K562 (cell line): ENCODE results near the gene EIPR1. TPM values are rescaled to one million over a fixed set of nuclear protein-coding genes. Genes with fewer than 3 reads are reported as not detected.

Experiments used
- ATAC-seq: fragments of 200-7000 bp; cut with Tn5 transposase; 3 replicates; pipeline ENCODE4 v1.9.1; 2020; ENCODE audit warnings: moderate library complexity
- BruUV-seq: library from RNA; stranded (reverse); fragments of 400-500 nt; replicated peaks from 2 replicates; lab custom pipeline; 2021; lab: Mats Ljungman, UMichigan
- CTCF ChIA-PET: fragments of 300-600 bp; formaldehyde crosslinking; extraction: SDS; loops from one replicate; lab custom pipeline; 2021; ENCODE audit warnings: low intra/inter-chr PET ratio; lab: Yijun Ruan, JAX
- POLR2A ChIA-PET: fragments of 300-600, 350-650 bp; sonication (Branson Sonifier 250); formaldehyde crosslinking; extraction: SDS; loops from one replicate; lab custom pipeline; 2021; ENCODE audit warnings: antibody characterized with exemption, inconsistent platforms; lab: Yijun Ruan, JAX
- DNase-seq, 4 experiments: peaks; one replicate each; pipeline versions ENCODE4 v3.0.0 to v3.0.0-alpha.2; 2011 to 2018; ENCODE audit warnings: low spot score in 3 of 4, mixed read lengths in 3 of 4; ENCODE audit errors: extremely low read depth in 1 of 4
- FAIRE-seq: peaks from 2 replicates; lab custom pipeline; 2011; peaks lifted over from hg19 to GRCh38; lab: Jason Lieb, UNC
- H2AFZ ChIP-seq: 2 replicates; pipeline ENCODE4 v1.6.0; 2011; ENCODE audit warnings: low read depth, low read length, control low read depth, inconsistent platforms
- H3K27ac ChIP-seq: fragments of 200-600 bp; 3 replicates; pipeline ENCODE4 v1.8.0; 2011; ENCODE audit warnings: low read depth, mild to moderate bottlenecking, control low read depth, inconsistent platforms, low read length, moderate library complexity, mixed read lengths; ENCODE audit errors: extremely low read depth
- H3K27me3 ChIP-seq, 2 experiments: fragments of 300-600 bp in 1 of 2; 2 replicates in 1 of 2; 3 replicates in 1 of 2; pipeline versions ENCODE4 v1.6.0 to v1.8.0; 2011; ENCODE audit warnings: inconsistent platforms in 2 of 2, low read length in 2 of 2, mild to moderate bottlenecking in 1 of 2, mixed read lengths in 1 of 2, moderate library complexity in 1 of 2; ENCODE audit not compliant: control insufficient read depth in 2 of 2, insufficient read depth in 2 of 2
- H3K36me3 ChIP-seq: fragments of 300-600 bp; 3 replicates; pipeline ENCODE4 v1.8.0; 2011; ENCODE audit warnings: mild to moderate bottlenecking, low read length, inconsistent platforms; ENCODE audit not compliant: control insufficient read depth, insufficient read depth
- H3K4me1 ChIP-seq, 2 experiments: fragments of 200-600 bp in 1 of 2; replicated peaks in 1 of 2; 2 replicates in 1 of 2; 3 replicates in 1 of 2; pipeline versions ENCODE4 v1.5.1 to v1.8.0; 2011; ENCODE audit warnings: inconsistent platforms in 2 of 2, low read length in 2 of 2, mild to moderate bottlenecking in 1 of 2, mixed read lengths in 1 of 2, moderate library complexity in 1 of 2; ENCODE audit not compliant: control insufficient read depth in 2 of 2, insufficient read depth in 2 of 2
- H3K4me2 ChIP-seq: 2 replicates; pipeline ENCODE4 v1.6.1; 2011; ENCODE audit warnings: low read length, control low read depth, inconsistent platforms, mixed read lengths; ENCODE audit not compliant: insufficient read depth
- H3K4me3 ChIP-seq: fragments of 200-600 bp; sonication (generic), shearing (Covaris generic); 2 replicates; pipeline ENCODE4 v1.5.1; 2016; ENCODE audit warnings: control low read depth, inconsistent platforms
- H3K79me2 ChIP-seq: fragments of 200-600 bp; 3 replicates; pipeline ENCODE4 v1.8.0; 2011; ENCODE audit warnings: low read length, inconsistent platforms; ENCODE audit not compliant: control insufficient read depth, insufficient read depth
- H3K9ac ChIP-seq, 2 experiments: 2 replicates each; pipeline versions ENCODE4 v1.6.0 to v1.6.1; 2011; ENCODE audit warnings: low read depth in 2 of 2, low read length in 2 of 2, control low read depth in 1 of 2, inconsistent platforms in 1 of 2, mild to moderate bottlenecking in 1 of 2, mixed read lengths in 1 of 2; ENCODE audit not compliant: insufficient read depth in 1 of 2
- H3K9me1 ChIP-seq: one replicate; pipeline ENCODE4 v1.6.0; 2011; ENCODE audit warnings: inconsistent platforms, mild to moderate bottlenecking, low read length, moderate library complexity; ENCODE audit not compliant: control insufficient read depth, insufficient read depth
- H3K9me3 ChIP-seq: replicated peaks from 2 replicates; pipeline ENCODE4 v1.5.1; 2011; ENCODE audit warnings: low read depth, low read length, inconsistent platforms; ENCODE audit not compliant: control insufficient read depth, insufficient read depth
- H4K20me1 ChIP-seq: replicated peaks from 2 replicates; pipeline ENCODE4 v1.6.1; 2011; ENCODE audit warnings: low read length, inconsistent platforms, mixed read lengths; ENCODE audit not compliant: control insufficient read depth, insufficient read depth
- BHLHE40 ChIP-seq: IDR thresholded peaks from 2 replicates; pipeline ENCODE4 v1.6.1; 2011; ENCODE audit warnings: low read length, improper control_type of control experiment
- HNRNPH1 ChIP-seq: fragments of 200-400 bp; formaldehyde crosslinking; optimal IDR thresholded peaks from 2 replicates; pipeline ENCODE3; 2017; ENCODE audit warnings: low read depth, mild to moderate bottlenecking, low read length, moderate library complexity
- PYGO2 ChIP-seq: fragments of 450-650 bp; IDR thresholded peaks from 2 replicates; pipeline ENCODE4 v1.6.1; 2016; ENCODE audit warnings: mild to moderate bottlenecking, missing genetic modification characterization, moderate library complexity, missing compliant biosample characterization
- SMAD4 ChIP-seq: fragments of 250-450 bp; sonication (Bioruptor Pico); conservative IDR thresholded peaks from 2 replicates; pipeline ENCODE4 v1.8.0; 2021; ENCODE audit warnings: inconsistent platforms, mild to moderate bottlenecking, moderate library complexity
- ZFP30 ChIP-seq: fragments of 250-450 bp; sonication (Bioruptor Pico); IDR thresholded peaks from 2 replicates; pipeline ENCODE4 v1.8.0; 2022; ENCODE audit warnings: moderate library complexity, mild to moderate bottlenecking, inconsistent platforms, borderline replicate concordance
- ZFP36 ChIP-seq: fragments of 150-350 bp; IDR thresholded peaks from 2 replicates; pipeline ENCODE4 v1.6.1; 2018; ENCODE audit warnings: low read length, low read depth; ENCODE audit not compliant: partially characterized antibody
- WGBS: fragments of 100-300 bp; shearing (Covaris generic); methylation state at CpG from one replicate; pipeline ENCODE4 v1.1.6; 2016; ENCODE audit warnings: low coverage, mixed read lengths; ENCODE audit not compliant: insufficient coverage; ENCODE audit errors: missing lambda C conversion rate; 5-methylcytosine and 5-hydroxymethylcytosine counted together
- in situ Hi-C: fragments of 300-500 bp; cut with MboI; formaldehyde crosslinking; loops from 4 replicates; pipeline ENCODE4 v1.15.0; 2018; ENCODE audit warnings: inconsistent platforms, mixed read lengths
- intact Hi-C: fragments of 100-400 bp; cut with micrococcal nuclease; formaldehyde crosslinking; loops from 2 replicates; pipeline ENCODE4 v1.14.2; 2022
- polyA plus RNA-seq, 8 experiments: library from polyadenylated mRNA; depleted of rRNA in 4 of 8; stranded (reverse) in 5 of 8; unstranded in 3 of 8; fragments of >200 nt; fragmentation: Nextera tagmentation in 2 of 8; fragmentation: Illumina TruSeq in 1 of 8; extraction: Ambion mirVana in 2 of 8; extraction: Trizol in 1 of 8; gene quantifications; 2 replicates each; pipeline versions ENCODE4 v1.2.1 to v1.2.3, GENCODE V29; 2011 to 2014; ENCODE audit warnings: inconsistent platforms in 1 of 8, missing spikeins in 1 of 8
- total RNA-seq, 7 experiments: library from RNA; depleted of rRNA in 6 of 7; stranded (reverse); fragments of >200 nt in 6 of 7; fragmentation: Illumina TruSeq in 2 of 7; extraction: Trizol in 2 of 7; gene quantifications; 2 replicates each; pipeline versions ENCODE4 v1.2.1 to v1.2.3, GENCODE V29; 2011 to 2021; ENCODE audit warnings: low replicate concordance in 1 of 7
- TF ChIP-seq, protein P1 (sequence below): fragments of 250-450 bp; sonication (Bioruptor Pico); IDR thresholded peaks from 2 replicates; pipeline ENCODE4 v1.5.0; 2020; ENCODE audit warnings: mild to moderate bottlenecking

EIPR1 gene
- total and polyA plus RNA-seq, 9 of the 15 experiments (the other 6 are each of a cell fraction or from before 2014, with no cell fraction given), result 19.9 to 54.4 (median 35.9) TPM

DNA sequence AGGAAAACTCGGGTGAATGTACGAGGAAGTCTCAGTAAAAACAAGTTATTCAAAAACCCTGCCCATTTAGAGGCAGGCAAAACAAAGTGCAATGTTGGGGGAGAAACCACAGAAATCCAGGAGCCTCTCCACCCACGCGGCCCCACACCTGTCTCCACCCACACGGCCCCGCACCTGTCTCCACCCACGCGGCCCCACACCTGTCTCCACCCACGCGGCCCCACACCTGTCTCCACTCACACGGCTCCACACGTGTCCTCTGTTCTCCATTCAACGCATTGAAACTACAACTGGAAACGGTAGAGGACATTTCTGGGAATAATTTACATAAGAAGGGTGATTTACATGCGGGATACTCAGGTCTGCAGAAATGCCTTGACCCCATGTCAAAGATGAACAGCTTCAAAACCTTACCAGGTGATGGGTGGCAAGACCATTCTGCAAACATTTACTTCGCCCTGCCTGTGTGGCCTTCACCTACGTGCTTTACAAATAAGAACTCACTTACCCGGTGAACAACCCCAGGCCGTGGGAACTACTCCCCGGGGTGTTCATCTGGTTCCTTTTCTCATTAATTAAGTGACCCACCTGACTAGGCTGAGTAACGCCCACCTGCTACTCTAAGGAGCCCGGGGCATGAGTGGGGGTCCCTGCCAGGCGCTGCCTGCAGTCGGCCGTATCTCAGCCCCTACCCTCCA, 100.4 kb downstream of the EIPR1 start (continued):
- TF ChIP-seq SMAD4 (CRISPR knock-in tag), result no peak
- TF ChIP-seq HNRNPH1, result no peak

DNA sequence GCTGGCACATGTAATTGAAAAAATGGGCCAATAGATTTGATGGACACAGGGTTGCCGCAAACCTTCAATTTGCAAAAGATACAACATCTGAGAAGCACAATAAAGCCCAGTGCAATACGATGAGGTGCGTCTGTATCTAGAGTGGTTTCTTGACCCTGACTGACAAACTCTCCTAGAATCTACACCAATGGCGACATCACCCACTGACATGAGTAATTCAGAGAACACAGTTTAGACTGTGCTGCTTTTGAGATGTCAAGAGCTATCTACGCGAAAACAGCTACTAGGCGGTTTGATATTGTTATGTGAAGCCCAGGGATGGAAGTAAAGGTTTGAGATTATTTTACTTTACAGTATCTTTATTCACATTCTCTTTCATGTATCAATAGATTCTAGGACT, 104.9 kb downstream of the EIPR1 start:
- no peak overlapping the region for H3K27ac ChIP-seq
- in situ Hi-C loops, result no loop called here
- CTCF ChIA-PET, result no interaction called here
- peaks cover 0 to 5% of the 10 kb centered on the region in 2 experiments; a peak in 1 of 5 replicates for H3K4me1 ChIP-seq
- FAIRE-seq (peak; percentile 42), ATAC-seq (no peak), DNase-seq (no peak)
- H3K4me2 ChIP-seq, result no peak overlapping the region
- intact Hi-C loops, result no loop called here
- no peak overlapping the region for H3K9ac ChIP-seq
- H3K4me3 ChIP-seq, result no peak overlapping the region
- no peaks in the 10 kb centered on the region for H3K9me1 ChIP-seq
- no peaks in the 10 kb centered on the region for H4K20me1 ChIP-seq
- no peaks in the 10 kb centered on the region for H3K9me3 ChIP-seq
- no peaks in the 10 kb centered on the region for H3K36me3 ChIP-seq
- TF ChIP-seq ZFP36 (no peak), ZFP30 (no peak), BHLHE40 (no peak), PYGO2 (no peak)
- TF ChIP-seq, protein P1, sequence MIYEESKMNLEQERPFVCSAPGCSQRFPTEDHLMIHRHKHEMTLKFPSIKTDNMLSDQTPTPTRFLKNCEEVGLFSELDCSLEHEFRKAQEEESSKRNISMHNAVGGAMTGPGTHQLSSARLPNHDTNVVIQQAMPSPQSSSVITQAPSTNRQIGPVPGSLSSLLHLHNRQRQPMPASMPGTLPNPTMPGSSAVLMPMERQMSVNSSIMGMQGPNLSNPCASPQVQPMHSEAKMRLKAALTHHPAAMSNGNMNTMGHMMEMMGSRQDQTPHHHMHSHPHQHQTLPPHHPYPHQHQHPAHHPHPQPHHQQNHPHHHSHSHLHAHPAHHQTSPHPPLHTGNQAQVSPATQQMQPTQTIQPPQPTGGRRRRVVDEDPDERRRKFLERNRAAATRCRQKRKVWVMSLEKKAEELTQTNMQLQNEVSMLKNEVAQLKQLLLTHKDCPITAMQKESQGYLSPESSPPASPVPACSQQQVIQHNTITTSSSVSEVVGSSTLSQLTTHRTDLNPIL, result no peak
- no peak overlapping the region for H2AFZ ChIP-seq
- WGBS, result 95% methylated on average over 7 of the region's 7 CpGs
- H3K79me2 ChIP-seq, result no peaks in the 10 kb centered on the region
- no peaks in the 10 kb centered on the region for H3K27me3 ChIP-seq
- BruUV-seq, result no TSS peak
- POLR2A ChIA-PET, result no interaction called here
